B cell (primary cell): ENCODE data around the gene TVP23C. TPM values are rescaled to one million over a fixed set of nuclear protein-coding genes. Genes with fewer than 3 reads are reported as not detected.

Experiments
- ATAC-seq: fragments of 200-7000 bp; cut with Tn5 transposase; one replicate; pipeline ENCODE4 v1.10.0; 2021; ENCODE audit warnings: low read depth, mild to moderate bottlenecking, moderate number of reproducible peaks, moderate library complexity
- CTCF ChIA-PET: fragments of 350-600 bp; sonication (Branson Sonifier 250); formaldehyde crosslinking; loops from one replicate; lab custom pipeline; 2021; ENCODE audit warnings: antibody characterized with exemption, inconsistent platforms; lab: Charles Lee
- POLR2A ChIA-PET: fragments of 350-600 bp; sonication (Branson Sonifier 250); formaldehyde crosslinking; loops from one replicate; lab custom pipeline; 2021; ENCODE audit warnings: antibody characterized with exemption; lab: Charles Lee
- DNase-seq: peaks from one replicate; pipeline ENCODE4 v3.0.0; 2013
- H2AFZ ChIP-seq: 2 replicates; pipeline ENCODE4 v1.6.1; 2012; ENCODE audit warnings: mild to moderate bottlenecking, low read depth, low read length; ENCODE audit not compliant: insufficient read depth, poor library complexity, severe bottlenecking
- H3K27ac ChIP-seq, 2 donors: 1 replicate in 1 of 2; 2 replicates in 1 of 2; pipeline ENCODE4 v1.5.1; 2012 to 2013; ENCODE audit warnings: low read length in 2 of 2, mild to moderate bottlenecking in 2 of 2, moderate library complexity in 1 of 2
- H3K27me3 ChIP-seq, 4 experiments: fragments of 200-600 bp in 1 of 4; sonication (generic) in 1 of 4; replicated peaks in 1 of 4; 1 replicate in 2 of 4; 2 replicates in 2 of 4; pipeline versions ENCODE4 v1.6.1 to v1.7.0; 2013 to 2016; ENCODE audit warnings: low read length in 3 of 4, mild to moderate bottlenecking in 2 of 4, mixed read lengths in 1 of 4, moderate library complexity in 1 of 4; ENCODE audit not compliant: insufficient read depth in 4 of 4, control insufficient read depth in 3 of 4; ENCODE audit errors: control extremely low read depth in 1 of 4
- H3K36me3 ChIP-seq, 2 experiments: replicated peaks in 1 of 2; 1 replicate in 1 of 2; 2 replicates in 1 of 2; pipeline versions ENCODE4 v1.6.1 to v1.7.1; 2013; ENCODE audit warnings: low read length in 1 of 2; ENCODE audit not compliant: insufficient read depth in 2 of 2, control insufficient read depth in 1 of 2; ENCODE audit errors: control extremely low read depth in 1 of 2, extremely low read depth in 1 of 2
- H3K4me1 ChIP-seq, 2 donors: fragments of 200-600 bp in 1 of 2; sonication (generic) in 1 of 2; 1 replicate in 1 of 2; 2 replicates in 1 of 2; pipeline versions ENCODE4 v1.5.1 to v1.6.1; 2013 to 2017; ENCODE audit warnings: low read length in 2 of 2; ENCODE audit not compliant: control insufficient read depth in 2 of 2, insufficient read depth in 2 of 2
- H3K4me2 ChIP-seq: replicated peaks from 2 replicates; pipeline ENCODE3; 2012; ENCODE audit warnings: mild to moderate bottlenecking, low read depth, low read length; ENCODE audit not compliant: poor library complexity, severe bottlenecking
- H3K4me3 ChIP-seq, 5 experiments: fragments of 200-600 bp in 1 of 5; sonication (generic) in 1 of 5; 1 replicate in 3 of 5; 2 replicates in 2 of 5; pipeline versions ENCODE4 v1.5.1 to v1.7.0; 2011 to 2016; ENCODE audit warnings: low read length in 4 of 5, mild to moderate bottlenecking in 4 of 5, low read depth in 2 of 5, control low read depth in 1 of 5, moderate library complexity in 1 of 5; ENCODE audit not compliant: insufficient read depth in 1 of 5; ENCODE audit errors: control extremely low read depth in 1 of 5, extremely low read depth in 1 of 5
- H3K79me2 ChIP-seq: fragments of 200-600 bp; sonication (generic); one replicate; pipeline ENCODE4 v1.6.0; 2016; ENCODE audit warnings: low read length; ENCODE audit not compliant: control insufficient read depth, insufficient read depth
- H3K9ac ChIP-seq: fragments of 200-600 bp; sonication (generic); 2 replicates; pipeline ENCODE4 v1.6.1; 2017; ENCODE audit warnings: mild to moderate bottlenecking, low read length, moderate library complexity
- H3K9me3 ChIP-seq, 3 donors: one replicate each; pipeline versions ENCODE4 v1.6.1 to v1.7.1; 2013; ENCODE audit warnings: low read length in 2 of 3; ENCODE audit not compliant: control insufficient read depth in 2 of 3, insufficient read depth in 1 of 3; ENCODE audit errors: control extremely low read depth in 1 of 3
- H4K20me1 ChIP-seq: 2 replicates; pipeline ENCODE4 v1.6.0; 2012; ENCODE audit warnings: mild to moderate bottlenecking, low read length; ENCODE audit not compliant: insufficient read depth, control insufficient read depth, poor library complexity, severe bottlenecking
- H3K27ac Mint-ChIP-seq: one replicate; pipeline ENCODE4 v1.8.0; 2021; ENCODE audit warnings: mixed read lengths
- H3K27me3 Mint-ChIP-seq: one replicate; pipeline ENCODE4 v1.8.0; 2021; ENCODE audit warnings: mixed read lengths
- H3K4me1 Mint-ChIP-seq: one replicate; pipeline ENCODE4 v1.8.0; 2021; ENCODE audit warnings: mixed read lengths
- H3K4me3 Mint-ChIP-seq: one replicate; pipeline ENCODE4 v1.8.0; 2021; ENCODE audit warnings: mixed read lengths
- H3K9me3 Mint-ChIP-seq: one replicate; pipeline ENCODE4 v1.8.0; 2022; ENCODE audit warnings: mixed read lengths; ENCODE audit not compliant: insufficient read depth
- EZH2 ChIP-seq: IDR thresholded peaks from 2 replicates; pipeline ENCODE4 v1.6.1; 2012; ENCODE audit warnings: borderline replicate concordance, low read depth, mild to moderate bottlenecking, moderate library complexity, low read length; ENCODE audit not compliant: insufficient read depth, poor library complexity, severe bottlenecking
- WGBS: methylation state at CpG from one replicate; pipeline ENCODE4 v1.1.5; 2013; ENCODE audit warnings: missing lambda C conversion rate; ENCODE audit not compliant: insufficient coverage; 5-methylcytosine and 5-hydroxymethylcytosine counted together
- intact Hi-C: fragments of 100-400 bp; cut with micrococcal nuclease; formaldehyde crosslinking; loops from one replicate; pipeline ENCODE4 v1.10.0; 2022
- polyA plus RNA-seq: library from polyadenylated mRNA; depleted of rRNA; stranded (reverse); fragments of >200 nt; gene quantifications from 2 replicates; pipeline ENCODE4 v1.2.3, GENCODE V29; 2012
- total RNA-seq, 2 donors: library from RNA; stranded (reverse); fragments of 120-200 nt in 1 of 2; gene quantifications; 1 replicate in 1 of 2; 2 replicates in 1 of 2; pipeline versions ENCODE4 v1.2.3 to v1.2.4, GENCODE V29; 2013 to 2022
- TF ChIP-seq, protein P1 (sequence below): fragments of 200-600 bp; IDR thresholded peaks from one replicate; pipeline ENCODE4 v1.8.0; 2022; ENCODE audit warnings: antibody characterized with exemption, mild to moderate bottlenecking

TVP23C gene
- total and polyA plus RNA-seq, 2 donors (not counting 1 experiment from before 2014, with no cell fraction given): 8.6 to 30.9 TPM

- no CpG with 5 or more reads among the region's 2 CpGs for WGBS
- H3K36me3 ChIP-seq: peaks cover 0 to 3% of the 10 kb centered on the region in 2 experiments
- no peaks in the 10 kb centered on the region for H3K79me2 ChIP-seq
- H3K4me2 ChIP-seq: no peak overlapping the region
- Mint-ChIP-seq H3K27me3 (no peaks in the 10 kb centered on the region), H3K27ac (no peak overlapping the region), H3K4me3 (no peak overlapping the region), H3K4me1 (peaks cover 2% of the 10 kb centered on the region), H3K9me3 (no peaks in the 10 kb centered on the region)
- H4K20me1 ChIP-seq: no peaks in the 10 kb centered on the region
- TF ChIP-seq, protein P1, sequence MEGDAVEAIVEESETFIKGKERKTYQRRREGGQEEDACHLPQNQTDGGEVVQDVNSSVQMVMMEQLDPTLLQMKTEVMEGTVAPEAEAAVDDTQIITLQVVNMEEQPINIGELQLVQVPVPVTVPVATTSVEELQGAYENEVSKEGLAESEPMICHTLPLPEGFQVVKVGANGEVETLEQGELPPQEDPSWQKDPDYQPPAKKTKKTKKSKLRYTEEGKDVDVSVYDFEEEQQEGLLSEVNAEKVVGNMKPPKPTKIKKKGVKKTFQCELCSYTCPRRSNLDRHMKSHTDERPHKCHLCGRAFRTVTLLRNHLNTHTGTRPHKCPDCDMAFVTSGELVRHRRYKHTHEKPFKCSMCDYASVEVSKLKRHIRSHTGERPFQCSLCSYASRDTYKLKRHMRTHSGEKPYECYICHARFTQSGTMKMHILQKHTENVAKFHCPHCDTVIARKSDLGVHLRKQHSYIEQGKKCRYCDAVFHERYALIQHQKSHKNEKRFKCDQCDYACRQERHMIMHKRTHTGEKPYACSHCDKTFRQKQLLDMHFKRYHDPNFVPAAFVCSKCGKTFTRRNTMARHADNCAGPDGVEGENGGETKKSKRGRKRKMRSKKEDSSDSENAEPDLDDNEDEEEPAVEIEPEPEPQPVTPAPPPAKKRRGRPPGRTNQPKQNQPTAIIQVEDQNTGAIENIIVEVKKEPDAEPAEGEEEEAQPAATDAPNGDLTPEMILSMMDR: no peak
- no peak overlapping the region for H3K4me3 ChIP-seq
- POLR2A ChIA-PET: no interaction called here
- H2AFZ ChIP-seq: no peak overlapping the region
- no peaks in the 10 kb centered on the region for H3K4me1 ChIP-seq
- no peak overlapping the region for H3K27ac ChIP-seq
- H3K9me3 ChIP-seq: no peaks in the 10 kb centered on the region
- H3K27me3 ChIP-seq: no peaks in the 10 kb centered on the region
- CTCF ChIA-PET: interaction anchor here (0.9 kb wide), 1 partner anchor 8 kb away, joined by 5 read pairs; no protein-coding TSS in a partner anchor
- ATAC-seq (no peak), DNase-seq (no peak)
- no peak overlapping the region for H3K9ac ChIP-seq
- intact Hi-C loops: no loop called here
These were observed 52.1 kb downstream of the TVP23C start for GRCh38 chr17:15511142-15511541.

DNA sequence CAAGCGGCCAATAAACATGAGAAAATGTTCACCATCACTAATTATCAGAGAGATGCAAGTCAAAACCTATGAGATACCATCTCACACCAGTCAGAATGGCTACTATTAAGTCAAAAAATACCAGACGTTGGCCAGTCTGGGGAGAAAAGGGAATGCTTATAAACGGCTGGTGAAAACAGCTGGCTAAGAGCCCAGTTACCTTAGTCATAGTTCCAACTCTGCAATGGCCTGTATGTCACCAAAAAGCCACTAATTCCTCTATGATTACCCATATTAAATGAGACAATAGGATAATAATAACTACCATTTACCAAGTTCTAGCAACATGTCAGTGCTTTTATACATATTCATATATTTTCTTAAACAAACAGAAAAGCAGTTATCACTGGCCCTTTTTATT, 52.9 kb downstream of the TVP23C start:
- Histone ChIP-seq H3K36me3 (no peaks in the 10 kb centered on the region), H3K9ac (no peak overlapping the region), H3K79me2 (no peaks in the 10 kb centered on the region), H3K9me3 (no peaks in the 10 kb centered on the region), H3K27me3 (no peaks in the 10 kb centered on the region), H4K20me1 (no peaks in the 10 kb centered on the region), H2AFZ (no peak overlapping the region), H3K4me1 (no peaks in the 10 kb centered on the region), H3K27ac (no peak overlapping the region), H3K4me2 (no peak overlapping the region), H3K4me3 (no peak overlapping the region)
- no peak overlapping the region for H3K27ac Mint-ChIP-seq
- H3K27me3 Mint-ChIP-seq: no peaks in the 10 kb centered on the region
- intact Hi-C loops: no loop called here
- CTCF ChIA-PET: no interaction called here
- no peak for DNase-seq
- TF ChIP-seq, protein P1: no peak
- no peak for TF ChIP-seq EZH2
- no peak for ATAC-seq
- H3K4me3 Mint-ChIP-seq: no peak overlapping the region
- H3K4me1 Mint-ChIP-seq: peaks cover 2% of the 10 kb centered on the region
- POLR2A ChIA-PET: no interaction called here
- no peaks in the 10 kb centered on the region for H3K9me3 Mint-ChIP-seq
- no CpG with 5 or more reads among the region's 3 CpGs for WGBS
